Esophagus squamous epithelium (tissue), 5 donors: Measurements from ENCODE around the gene ILK. TPM values are rescaled to one million over a fixed set of nuclear protein-coding genes. Genes with fewer than 3 reads are reported as not detected.

Source experiments
- DNase-seq: peaks from one replicate; lab custom pipeline; 2025; lab: John Stamatoyannopoulos, UW
- H3K27ac ChIP-seq, 4 donors: fragments of 200-600 bp; sonication (generic); one replicate each; pipeline ENCODE4 v1.5.1; 2016 to 2019; ENCODE audit warnings: mild to moderate bottlenecking in 1 of 4
- H3K27me3 ChIP-seq, 4 donors: fragments of 200-600 bp; sonication (generic); 1 replicate in 3 of 4; 2 replicates in 1 of 4; pipeline versions ENCODE4 v1.5.1 to v1.6.0; 2017 to 2021; ENCODE audit warnings: antibody characterized with exemption in 1 of 4
- H3K36me3 ChIP-seq, 3 donors: fragments of 200-600 bp; sonication (generic); one replicate each; pipeline ENCODE4 v1.5.1; 2016 to 2019
- H3K4me1 ChIP-seq, 3 donors: fragments of 200-600 bp; sonication (generic); one replicate each; pipeline ENCODE4 v1.5.1; 2017 to 2019
- H3K4me3 ChIP-seq, 4 donors: fragments of 200-600 bp; sonication (generic); 1 replicate in 3 of 4; 2 replicates in 1 of 4; pipeline ENCODE4 v1.5.1; 2016 to 2019; ENCODE audit warnings: mild to moderate bottlenecking in 2 of 4, moderate library complexity in 1 of 4
- H3K9me3 ChIP-seq, 3 donors: fragments of 200-600 bp; sonication (generic); one replicate each; pipeline ENCODE4 v1.5.1; 2016 to 2019
- POLR2A ChIP-seq, 4 donors: fragments of 450-650 bp; IDR thresholded peaks; one replicate each; pipeline ENCODE4 v1.6.1; 2017; ENCODE audit warnings: antibody characterized with exemption in 4 of 4, mild to moderate bottlenecking in 4 of 4, moderate library complexity in 3 of 4
- WGBS, 2 donors: methylation state at CpG; one replicate each; pipeline ENCODE4 v1.1.5; 2018; 5-methylcytosine and 5-hydroxymethylcytosine counted together
- intact Hi-C: fragments of 100-400 bp; cut with DNase I; formaldehyde crosslinking; loops from one replicate; pipeline ENCODE4 v1.15.0; 2022
- total RNA-seq, 4 donors: library from RNA; depleted of rRNA; stranded (reverse); fragments of >200 nt; gene quantifications; one replicate each; pipeline ENCODE4 v1.1.0, GENCODE V29; 2016
- TF ChIP-seq, protein P1 (sequence below), 6 experiments: fragments of 450-650 bp in 4 of 6; fragments of 200-600 bp in 2 of 6; sonication (generic) in 2 of 6; IDR thresholded peaks; one replicate each; pipeline ENCODE4 v1.5.1; 2016 to 2019; ENCODE audit warnings: antibody characterized with exemption in 6 of 6, mild to moderate bottlenecking in 4 of 6, moderate library complexity in 4 of 6
- donor health status: DM: yes; HTN: yes; CAD: no.

Gene ILK
- total RNA-seq, 4 donors from 2014 or later: 34.5 to 128 (median 49.5) TPM

DNA sequence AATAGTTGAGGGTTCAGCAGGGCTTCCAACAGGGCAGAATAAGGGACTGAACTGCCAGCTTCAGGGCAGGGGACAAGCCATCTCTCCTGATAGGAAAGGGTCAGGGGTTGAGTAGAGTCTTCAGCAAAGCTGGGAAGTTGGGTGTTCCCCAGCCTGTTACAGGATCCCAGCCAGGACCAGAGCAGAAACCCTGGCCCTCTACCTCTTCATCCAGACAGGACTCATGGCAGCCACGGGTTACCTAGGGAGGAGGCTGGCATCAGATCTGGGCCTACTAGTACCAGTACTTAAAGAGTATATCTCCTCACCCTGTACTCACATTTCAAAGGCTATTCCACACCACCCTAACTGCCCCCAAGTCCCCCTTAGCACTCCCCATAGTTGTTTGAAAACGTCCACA is 10.9 kb downstream of the ILK start:
- Histone ChIP-seq H3K4me3 (no peak overlapping the region), H3K4me1 (peaks cover 26 to 58% (median 35%) of the 10 kb centered on the region in 3 donors), H3K27me3 (no peaks in the 10 kb centered on the region), H3K9me3 (no peaks in the 10 kb centered on the region), H3K36me3 (peaks cover 17 to 49% (median 23%) of the 10 kb centered on the region in 3 donors), H3K27ac (peak overlapping the region in 1 of 4 donors; percentile 38)
- no peak for DNase-seq
- TF ChIP-seq, protein P1, sequence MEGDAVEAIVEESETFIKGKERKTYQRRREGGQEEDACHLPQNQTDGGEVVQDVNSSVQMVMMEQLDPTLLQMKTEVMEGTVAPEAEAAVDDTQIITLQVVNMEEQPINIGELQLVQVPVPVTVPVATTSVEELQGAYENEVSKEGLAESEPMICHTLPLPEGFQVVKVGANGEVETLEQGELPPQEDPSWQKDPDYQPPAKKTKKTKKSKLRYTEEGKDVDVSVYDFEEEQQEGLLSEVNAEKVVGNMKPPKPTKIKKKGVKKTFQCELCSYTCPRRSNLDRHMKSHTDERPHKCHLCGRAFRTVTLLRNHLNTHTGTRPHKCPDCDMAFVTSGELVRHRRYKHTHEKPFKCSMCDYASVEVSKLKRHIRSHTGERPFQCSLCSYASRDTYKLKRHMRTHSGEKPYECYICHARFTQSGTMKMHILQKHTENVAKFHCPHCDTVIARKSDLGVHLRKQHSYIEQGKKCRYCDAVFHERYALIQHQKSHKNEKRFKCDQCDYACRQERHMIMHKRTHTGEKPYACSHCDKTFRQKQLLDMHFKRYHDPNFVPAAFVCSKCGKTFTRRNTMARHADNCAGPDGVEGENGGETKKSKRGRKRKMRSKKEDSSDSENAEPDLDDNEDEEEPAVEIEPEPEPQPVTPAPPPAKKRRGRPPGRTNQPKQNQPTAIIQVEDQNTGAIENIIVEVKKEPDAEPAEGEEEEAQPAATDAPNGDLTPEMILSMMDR (IDR thresholded peaks at IDR 0.05): no peak
- no peak for TF ChIP-seq POLR2A (IDR thresholded peaks at IDR 0.05)
- WGBS, 2 donors: 71 to 100% methylated on average over 1 of the region's 2 CpGs
- intact Hi-C loops: loop anchor here (10.0 kb wide), 1 partner anchor 130 kb away; the partner anchor contains the start of genes ARFIP2 and TIMM10B

DNA sequence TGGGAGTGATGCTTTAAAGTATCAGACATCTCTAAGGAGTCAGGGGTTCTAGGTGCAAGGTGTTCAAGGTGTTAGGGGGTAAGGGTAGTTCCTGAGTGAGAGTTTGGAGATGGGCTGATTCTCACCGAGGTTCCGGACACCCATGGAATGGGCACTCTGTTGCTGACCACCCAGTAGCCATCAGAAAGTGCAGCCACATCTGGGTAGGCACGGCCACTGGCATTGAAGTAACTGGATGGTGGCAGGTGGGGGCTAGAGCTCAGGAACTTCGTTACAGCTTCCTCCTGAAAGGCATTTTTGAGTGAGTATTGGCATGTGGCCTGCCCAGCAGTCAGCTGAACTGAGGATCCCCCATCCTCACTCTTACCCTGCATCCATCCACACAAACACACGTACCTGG is 11.5 kb downstream of the ILK start:
- no peaks in the 10 kb centered on the region for H3K9me3 ChIP-seq
- no peak overlapping the region for H3K4me3 ChIP-seq
- H3K4me1 ChIP-seq: peaks cover 26 to 57% (median 40%) of the 10 kb centered on the region in 3 donors
- peak overlapping the region in 1 of 4 donors; percentile 38 for H3K27ac ChIP-seq
- no peak for TF ChIP-seq POLR2A (IDR thresholded peaks at IDR 0.05)
- TF ChIP-seq, protein P1 (IDR thresholded peaks at IDR 0.05): no peak
- 92 to 100% methylated on average over 5 of the region's 5 CpGs for WGBS, 2 donors
- no peak for DNase-seq
- no peaks in the 10 kb centered on the region for H3K27me3 ChIP-seq
- H3K36me3 ChIP-seq: peaks cover 12 to 43% (median 17%) of the 10 kb centered on the region in 3 donors
- intact Hi-C loops: loop anchor here (10.0 kb wide), 1 partner anchor 130 kb away; the partner anchor contains the start of genes ARFIP2 and TIMM10B

DNA sequence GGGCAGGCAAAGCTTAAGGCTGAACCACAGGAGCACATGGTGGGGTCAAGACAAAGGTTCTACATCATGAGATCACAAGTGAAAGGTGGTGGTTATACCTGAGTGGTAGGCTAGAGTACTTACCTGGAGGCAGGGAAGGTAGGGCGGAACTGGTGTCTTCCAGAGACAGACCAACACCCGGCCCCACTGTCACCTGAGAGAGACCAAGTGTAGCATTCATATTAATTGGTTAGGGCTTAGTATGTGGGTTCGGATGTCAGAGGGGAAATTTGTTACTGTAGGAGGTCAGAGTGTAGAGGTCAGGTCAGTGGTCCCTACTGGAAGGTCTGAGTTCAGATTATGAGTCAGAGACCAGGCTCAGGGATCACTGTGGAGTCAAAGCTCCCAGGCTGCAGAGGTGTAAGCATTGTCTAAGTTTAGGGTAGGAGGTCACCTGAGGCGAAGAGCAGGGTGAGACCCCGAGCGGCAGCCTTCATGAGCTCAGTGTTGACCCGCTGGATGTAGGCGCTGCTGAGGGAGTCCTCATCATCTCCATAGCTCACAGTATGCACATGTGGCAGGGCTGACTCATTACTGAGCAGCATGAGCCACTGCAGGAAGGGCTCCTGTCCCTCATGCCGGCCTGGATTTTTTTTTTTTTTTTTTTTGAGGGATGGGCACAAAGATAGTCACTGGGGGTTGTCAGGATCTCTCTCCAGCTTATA is 12.5 kb downstream of the ILK start:
- Histone ChIP-seq H3K9me3 (no peaks in the 10 kb centered on the region), H3K4me1 (peaks cover 21 to 47% (median 35%) of the 10 kb centered on the region in 3 donors), H3K36me3 (peaks cover 5 to 34% (median 7%) of the 10 kb centered on the region in 3 donors), H3K27me3 (no peaks in the 10 kb centered on the region), H3K4me3 (no peak overlapping the region), H3K27ac (no peak overlapping the region)
- WGBS, 2 donors: 91 to 93% methylated on average over 8 to 9 of the region's 9 CpGs
- no peak for DNase-seq
- TF ChIP-seq, protein P1 (IDR thresholded peaks at IDR 0.05): no peak
- no peak for TF ChIP-seq POLR2A (IDR thresholded peaks at IDR 0.05)
- intact Hi-C loops: loop anchor here (10.0 kb wide), 1 partner anchor 131 kb away; the partner anchor contains the start of genes ARFIP2 and TIMM10B

DNA sequence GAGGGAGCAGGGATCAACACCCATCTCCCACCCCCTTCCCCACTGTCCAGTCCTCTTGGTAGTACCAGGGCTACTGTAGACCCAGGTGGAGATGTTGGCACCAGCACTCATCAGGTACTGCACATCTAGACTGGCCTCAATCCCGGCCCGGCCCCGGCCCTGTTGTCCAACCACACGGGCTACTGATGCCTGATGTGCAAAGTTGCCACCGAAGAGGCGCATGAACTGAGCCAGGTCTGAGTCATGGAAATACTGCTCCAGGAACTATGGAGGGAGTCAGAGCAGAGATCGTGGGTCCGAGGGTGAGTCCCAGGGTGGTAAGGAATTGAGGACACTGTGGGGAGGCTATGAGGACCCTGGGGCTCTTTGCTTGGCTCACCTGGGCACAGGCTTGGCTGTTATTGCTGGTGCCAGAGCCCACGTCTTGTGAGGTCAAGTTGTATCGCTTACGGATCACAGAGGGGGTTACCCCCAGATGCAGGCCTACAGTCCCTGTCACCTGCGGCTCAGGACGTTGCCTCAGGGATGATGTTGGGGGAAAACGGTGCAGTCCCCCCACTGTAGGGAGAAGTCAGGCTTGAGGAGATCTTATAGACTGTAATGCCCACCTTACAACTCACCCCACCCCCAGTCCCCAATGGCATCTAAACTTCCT is 13.1 kb downstream of the ILK start:
- TF ChIP-seq POLR2A (IDR thresholded peaks at IDR 0.05): no peak
- TF ChIP-seq, protein P1 (IDR thresholded peaks at IDR 0.05): no peak
- no peak for DNase-seq
- Histone ChIP-seq H3K27me3 (no peaks in the 10 kb centered on the region), H3K9me3 (no peaks in the 10 kb centered on the region), H3K36me3 (peaks cover 5 to 32% (median 7%) of the 10 kb centered on the region in 3 donors), H3K4me1 (peaks cover 15 to 40% (median 30%) of the 10 kb centered on the region in 3 donors), H3K4me3 (no peak overlapping the region), H3K27ac (peak overlapping the region in 1 of 4 donors; percentile 96)
- 89% methylated on average over 10 to 14 of the region's 14 CpGs for WGBS, 2 donors
- intact Hi-C loops: loop anchor here (10.0 kb wide), 1 partner anchor 132 kb away; the partner anchor contains the start of genes ARFIP2 and TIMM10B
